DND-41 (cell line): ENCODE data around the gene ITM2B.

Experiments used
- EZH2 ChIP-seq: IDR thresholded peaks from 3 replicates; pipeline ENCODE4 v1.6.1; 2012; ENCODE audit warnings: borderline replicate concordance, low read depth, mild to moderate bottlenecking, moderate library complexity, low read length, inconsistent platforms; ENCODE audit not compliant: severe bottlenecking
- TF ChIP-seq, protein P1 (sequence below): IDR thresholded peaks from 2 replicates; pipeline ENCODE4 v1.5.1; 2012; ENCODE audit warnings: borderline replicate concordance, low read length, moderate library complexity, mild to moderate bottlenecking; ENCODE audit not compliant: poor library complexity, severe bottlenecking; ENCODE audit errors: extremely low read depth

DNA sequence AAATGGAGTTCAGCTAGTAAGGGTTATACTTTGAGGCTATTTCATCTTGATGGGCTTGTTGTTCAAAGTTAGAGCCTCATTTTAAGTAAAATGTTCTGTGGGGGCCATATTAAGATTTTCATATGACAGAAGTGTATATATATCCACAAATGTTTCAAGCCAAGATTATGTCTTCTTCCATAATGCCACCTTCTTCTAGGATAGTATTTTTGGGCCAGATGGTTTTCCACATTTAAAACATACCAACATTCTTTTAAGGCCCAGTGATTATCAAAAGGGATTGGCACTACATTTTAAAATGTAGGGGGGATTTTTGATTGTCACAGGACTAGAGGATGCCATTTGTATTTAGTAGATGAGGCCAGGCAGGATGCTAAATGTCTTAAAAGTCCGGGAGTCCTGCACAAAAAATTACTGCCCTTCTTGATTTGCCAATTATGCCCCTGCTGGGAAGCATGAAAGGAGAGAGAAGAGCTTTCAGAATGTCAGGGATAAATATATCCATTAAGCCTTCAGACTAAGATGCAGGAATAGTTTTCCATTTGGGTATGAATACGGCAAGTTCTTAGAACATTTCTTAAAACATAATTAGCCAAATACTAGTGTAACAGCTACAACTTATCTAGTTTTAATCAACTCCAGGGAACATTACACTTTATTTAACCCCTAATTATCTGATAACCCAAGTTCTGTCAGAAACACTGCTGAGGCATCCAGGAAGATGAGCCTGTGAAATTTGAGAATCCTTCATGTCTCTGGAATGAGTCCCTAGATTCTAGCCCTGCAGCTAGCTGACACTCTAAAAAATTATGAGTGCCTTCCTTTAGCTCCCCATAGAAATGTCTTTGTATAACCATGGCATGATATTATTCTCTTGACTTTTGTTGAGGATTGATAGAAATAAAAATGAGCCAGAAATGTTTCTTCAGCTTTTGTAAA lies 34.0 kb downstream of the ITM2B start:
- TF ChIP-seq, protein P1, sequence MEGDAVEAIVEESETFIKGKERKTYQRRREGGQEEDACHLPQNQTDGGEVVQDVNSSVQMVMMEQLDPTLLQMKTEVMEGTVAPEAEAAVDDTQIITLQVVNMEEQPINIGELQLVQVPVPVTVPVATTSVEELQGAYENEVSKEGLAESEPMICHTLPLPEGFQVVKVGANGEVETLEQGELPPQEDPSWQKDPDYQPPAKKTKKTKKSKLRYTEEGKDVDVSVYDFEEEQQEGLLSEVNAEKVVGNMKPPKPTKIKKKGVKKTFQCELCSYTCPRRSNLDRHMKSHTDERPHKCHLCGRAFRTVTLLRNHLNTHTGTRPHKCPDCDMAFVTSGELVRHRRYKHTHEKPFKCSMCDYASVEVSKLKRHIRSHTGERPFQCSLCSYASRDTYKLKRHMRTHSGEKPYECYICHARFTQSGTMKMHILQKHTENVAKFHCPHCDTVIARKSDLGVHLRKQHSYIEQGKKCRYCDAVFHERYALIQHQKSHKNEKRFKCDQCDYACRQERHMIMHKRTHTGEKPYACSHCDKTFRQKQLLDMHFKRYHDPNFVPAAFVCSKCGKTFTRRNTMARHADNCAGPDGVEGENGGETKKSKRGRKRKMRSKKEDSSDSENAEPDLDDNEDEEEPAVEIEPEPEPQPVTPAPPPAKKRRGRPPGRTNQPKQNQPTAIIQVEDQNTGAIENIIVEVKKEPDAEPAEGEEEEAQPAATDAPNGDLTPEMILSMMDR, result no peak
- TF ChIP-seq EZH2, result no peak
